T-helper 22 cell (primary cell): ENCODE results near the gene SRPK3.

Source experiments
- DNase-seq: peaks from one replicate; pipeline ENCODE4 v3.0.0-alpha.2; 2020; ENCODE audit warnings: low read depth

The SRPK3 gene

DNA sequence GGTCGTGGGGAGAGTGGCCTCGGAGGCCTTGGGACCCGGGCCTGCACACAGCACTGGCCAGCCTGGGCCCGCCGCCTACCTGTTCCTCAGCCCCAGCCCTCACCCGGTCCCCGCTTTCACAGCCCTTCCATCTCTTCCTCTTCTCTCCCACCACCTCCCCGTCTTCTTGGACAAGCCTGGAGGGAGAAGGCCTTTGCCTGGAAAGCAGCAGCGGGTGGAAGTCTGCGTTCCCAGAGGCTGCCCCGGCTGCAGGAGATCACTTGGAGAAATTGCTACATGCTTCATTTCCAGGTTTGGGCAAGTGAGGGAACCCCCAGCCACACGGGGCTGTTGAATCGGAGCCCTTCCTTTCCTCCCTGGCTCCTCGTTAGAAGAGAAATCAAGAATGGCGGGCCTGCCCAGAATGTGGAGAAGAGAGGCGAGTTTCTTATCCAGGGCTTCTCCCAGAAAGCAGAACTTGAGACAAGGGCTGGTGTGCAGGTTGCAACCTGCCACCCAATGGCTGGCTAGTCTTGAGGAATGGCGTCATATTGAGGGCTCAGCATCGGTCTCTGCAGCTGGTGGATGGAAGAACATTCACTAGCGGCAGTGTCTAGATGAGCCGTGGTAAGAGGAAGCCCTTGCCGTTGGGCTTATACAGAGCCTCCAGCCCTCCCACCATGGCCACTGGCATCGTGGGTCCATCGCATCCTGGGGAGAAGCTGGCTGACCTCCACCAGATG is 50.7 kb downstream of the SRPK3 start:
- no peak for DNase-seq

DNA sequence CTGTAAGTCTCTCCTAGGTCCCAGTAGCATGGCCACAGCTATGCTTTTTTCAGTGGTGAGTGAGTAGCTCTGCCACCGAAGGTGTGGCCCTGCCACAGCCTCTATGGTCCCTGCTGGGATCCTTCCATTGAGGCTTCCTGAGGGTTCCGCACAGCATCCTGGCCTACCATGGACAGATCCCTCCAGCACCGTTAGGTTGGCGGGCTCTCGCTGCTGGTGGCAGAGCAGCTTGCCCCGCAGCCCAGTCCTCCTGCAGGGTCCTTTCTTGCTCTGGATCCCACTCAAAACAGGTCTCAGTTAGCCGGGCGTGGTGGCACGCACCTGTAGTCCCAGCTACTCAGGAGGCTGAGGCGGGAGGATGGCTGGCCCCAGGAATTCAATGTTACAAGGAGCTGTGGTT is 51.9 kb downstream of the SRPK3 start:
- DNase-seq: no peak
